ENCODE results near the gene NMNAT2.

NMNAT2 gene

DNA sequence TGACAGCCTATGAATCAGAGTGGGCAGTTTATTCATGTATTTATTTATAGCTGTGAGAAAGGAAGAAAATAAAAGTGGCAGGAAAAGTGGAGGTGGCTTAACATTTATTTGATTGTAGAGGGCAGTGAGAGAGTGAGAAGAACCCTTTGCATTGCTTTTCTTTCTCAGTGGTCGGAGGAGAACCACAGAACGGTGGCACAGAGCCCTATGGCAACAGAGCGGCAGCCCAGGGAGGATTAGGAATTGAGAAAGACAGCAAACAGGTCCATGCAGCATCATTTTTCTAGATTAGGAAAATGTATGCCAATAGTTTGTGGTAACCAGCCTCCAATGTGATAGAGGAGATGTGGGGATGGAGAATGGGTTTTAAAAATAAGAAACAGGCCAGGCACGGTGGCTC is 53.1 kb downstream of the NMNAT2 start:
- no peak for DNase-seq (ENCODE audit: low read depth)

DNA sequence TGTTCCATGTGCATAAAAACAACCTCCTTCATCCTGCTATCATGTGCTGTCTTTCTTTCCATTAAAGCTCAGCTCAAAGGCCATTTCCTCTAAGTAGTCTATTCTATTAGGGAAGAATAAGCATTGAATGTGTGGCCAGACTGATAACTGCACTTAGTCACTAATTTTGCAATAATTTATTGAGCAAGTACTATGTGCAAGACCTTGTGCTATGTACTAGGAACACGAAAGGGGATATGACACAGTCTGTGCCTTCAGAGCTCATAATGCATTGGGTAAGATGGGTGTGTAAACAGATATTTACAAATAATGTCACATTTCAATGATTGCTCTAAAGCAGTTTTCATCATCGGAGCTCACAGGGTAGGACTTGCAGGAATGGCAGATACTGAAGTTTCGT is 54.2 kb downstream of the NMNAT2 start:
- DNase-seq (ENCODE audit: low read depth) = no peak

DNA sequence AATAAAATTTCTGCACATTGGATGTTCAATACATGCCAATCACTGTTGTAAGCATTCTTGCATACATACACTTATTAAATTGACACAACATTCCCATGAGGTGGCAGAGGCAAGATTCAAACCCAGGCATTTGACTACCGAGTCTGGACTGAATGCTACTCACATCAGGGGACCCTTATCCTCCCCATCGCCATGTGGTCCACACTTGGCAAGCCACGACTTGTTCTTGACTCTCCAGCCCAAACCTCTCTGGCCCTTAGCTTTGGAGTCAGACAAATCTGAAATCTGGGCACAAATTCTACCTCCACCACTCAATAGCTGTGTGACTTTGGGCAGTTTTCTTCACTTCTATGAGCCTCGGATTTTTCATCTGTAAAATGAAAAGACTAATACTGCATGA is 57.1 kb downstream of the NMNAT2 start:
- DNase-seq (ENCODE audit: low read depth) = no peak

- DNase-seq (ENCODE audit: low read depth) = no peak
Observed at GRCh38 chr1:183360473-183360872, 57.7 kb downstream of the NMNAT2 start.

GRCh38 chr1:183356534-183357182 is 61.5 kb downstream of the NMNAT2 start:
- no peak for DNase-seq (ENCODE audit: low read depth)

- DNase-seq (ENCODE audit: low read depth) = no peak
Observed at GRCh38 chr1:183355797-183356196, 62.4 kb downstream of the NMNAT2 start.

GRCh38 chr1:183355181-183355580 is 63.0 kb downstream of the NMNAT2 start:
- DNase-seq (ENCODE audit: low read depth) = no peak

GRCh38 chr1:183353597-183353996 is 64.6 kb downstream of the NMNAT2 start:
- no peak for DNase-seq (ENCODE audit: low read depth)

GRCh38 chr1:183349201-183349711 is 68.9 kb downstream of the NMNAT2 start:
- no peak for DNase-seq (ENCODE audit: low read depth)

GRCh38 chr1:183346276-183346732 is 71.9 kb downstream of the NMNAT2 start:
- DNase-seq (ENCODE audit: low read depth) = no peak

DNA sequence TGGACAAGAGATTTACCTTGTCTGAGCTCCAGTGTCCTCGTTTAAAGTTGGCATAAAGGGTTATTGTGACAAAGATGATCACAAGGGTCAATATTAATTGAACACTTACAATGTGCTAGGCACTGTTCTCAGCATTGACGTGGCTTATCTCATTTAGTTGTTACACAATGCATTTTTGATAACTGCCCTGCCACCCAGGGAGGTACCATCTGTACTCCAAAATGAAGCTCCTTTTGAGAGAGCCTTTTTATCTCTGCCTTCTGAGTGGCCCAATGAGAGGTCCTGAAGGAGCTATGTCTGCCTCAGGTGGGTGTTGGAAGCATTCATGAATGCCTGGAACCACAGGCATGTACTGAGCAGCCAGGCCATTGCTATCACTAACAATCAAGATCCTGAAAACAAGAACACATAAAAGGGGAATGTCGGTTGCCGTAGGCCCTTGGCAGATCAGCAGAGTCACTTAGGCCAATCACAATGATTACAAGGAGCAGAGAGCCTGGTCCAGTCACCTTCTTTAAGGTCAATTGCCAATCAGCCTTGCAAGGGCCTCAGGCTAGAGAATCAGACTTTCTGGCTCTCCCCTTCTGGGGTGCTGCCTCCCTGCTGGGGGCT is 78.5 kb downstream of the NMNAT2 start:
- DNase-seq (ENCODE audit: low read depth) = no peak

DNA sequence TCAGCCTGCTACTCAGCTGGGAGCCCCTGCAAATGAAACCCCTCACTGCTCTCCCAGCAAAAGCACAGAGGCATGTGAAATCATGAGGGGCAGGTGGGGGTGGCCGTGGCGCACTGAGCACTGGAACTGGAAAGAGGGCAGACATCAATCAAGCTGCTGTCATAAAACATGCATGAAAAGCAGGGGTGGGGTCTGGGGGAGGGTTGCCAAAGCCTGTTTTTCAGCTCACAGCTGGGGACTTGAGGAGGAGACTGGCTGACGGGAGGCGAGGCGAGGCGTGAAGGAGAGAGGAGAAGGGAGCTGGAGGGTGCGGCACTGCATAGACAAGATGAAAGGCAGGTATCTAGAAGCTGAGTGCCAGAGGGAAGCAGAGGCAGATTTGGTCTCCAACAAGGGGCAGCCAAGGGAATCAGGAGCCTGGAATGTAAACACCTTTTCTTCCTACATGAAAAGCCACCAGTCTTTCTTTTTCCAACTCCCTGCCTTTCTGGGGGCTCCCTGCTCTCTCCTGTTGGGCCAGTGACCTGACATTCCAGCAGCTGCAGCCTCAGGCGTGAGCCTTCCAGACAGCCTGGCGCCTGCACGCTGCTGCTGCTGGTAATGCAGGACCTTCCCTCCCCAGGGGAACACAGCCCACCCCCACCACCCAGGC is 87.0 kb downstream of the NMNAT2 start:
- no peak for DNase-seq (ENCODE audit: low read depth)

DNA sequence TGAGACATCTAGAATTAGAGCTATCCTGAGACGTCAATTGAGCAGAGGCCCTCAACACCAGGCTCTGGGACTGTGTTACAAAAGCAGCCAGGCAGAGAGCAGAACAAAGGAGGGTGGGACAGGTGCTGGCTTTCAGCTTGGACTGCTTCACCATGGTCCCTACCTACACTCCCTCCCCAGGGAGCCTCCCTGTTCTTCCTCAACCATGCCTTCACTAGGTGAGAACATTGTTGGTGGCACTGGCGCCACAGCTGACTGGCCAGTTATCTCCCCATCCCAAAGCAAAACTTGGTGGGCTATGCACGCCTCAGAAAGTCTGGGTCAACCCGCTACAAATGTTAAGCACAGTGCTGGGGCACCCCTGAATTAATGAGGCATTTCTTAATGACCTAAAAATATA is 87.8 kb downstream of the NMNAT2 start:
- DNase-seq (ENCODE audit: low read depth) = no peak

DNA sequence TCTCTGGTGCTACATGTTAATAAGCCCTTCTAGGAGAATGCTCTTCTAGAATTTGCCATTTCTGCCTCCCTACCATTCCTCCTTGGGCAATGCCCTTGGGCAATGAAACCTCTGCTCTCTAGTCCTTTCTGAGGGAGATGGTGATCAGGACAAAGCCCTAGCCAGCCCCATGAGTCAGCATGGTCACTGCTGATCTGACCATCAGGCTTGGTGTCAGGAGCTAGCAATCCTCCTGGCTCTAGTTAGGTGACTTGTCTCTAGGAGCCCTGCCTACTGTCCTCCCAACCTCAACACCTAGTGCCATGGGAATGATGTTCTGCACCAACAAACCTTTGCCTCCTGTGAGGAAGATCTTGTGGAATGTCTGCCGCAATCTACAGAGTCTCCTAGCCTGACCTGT is 89.8 kb downstream of the NMNAT2 start:
- no peak for DNase-seq (ENCODE audit: low read depth)

DNA sequence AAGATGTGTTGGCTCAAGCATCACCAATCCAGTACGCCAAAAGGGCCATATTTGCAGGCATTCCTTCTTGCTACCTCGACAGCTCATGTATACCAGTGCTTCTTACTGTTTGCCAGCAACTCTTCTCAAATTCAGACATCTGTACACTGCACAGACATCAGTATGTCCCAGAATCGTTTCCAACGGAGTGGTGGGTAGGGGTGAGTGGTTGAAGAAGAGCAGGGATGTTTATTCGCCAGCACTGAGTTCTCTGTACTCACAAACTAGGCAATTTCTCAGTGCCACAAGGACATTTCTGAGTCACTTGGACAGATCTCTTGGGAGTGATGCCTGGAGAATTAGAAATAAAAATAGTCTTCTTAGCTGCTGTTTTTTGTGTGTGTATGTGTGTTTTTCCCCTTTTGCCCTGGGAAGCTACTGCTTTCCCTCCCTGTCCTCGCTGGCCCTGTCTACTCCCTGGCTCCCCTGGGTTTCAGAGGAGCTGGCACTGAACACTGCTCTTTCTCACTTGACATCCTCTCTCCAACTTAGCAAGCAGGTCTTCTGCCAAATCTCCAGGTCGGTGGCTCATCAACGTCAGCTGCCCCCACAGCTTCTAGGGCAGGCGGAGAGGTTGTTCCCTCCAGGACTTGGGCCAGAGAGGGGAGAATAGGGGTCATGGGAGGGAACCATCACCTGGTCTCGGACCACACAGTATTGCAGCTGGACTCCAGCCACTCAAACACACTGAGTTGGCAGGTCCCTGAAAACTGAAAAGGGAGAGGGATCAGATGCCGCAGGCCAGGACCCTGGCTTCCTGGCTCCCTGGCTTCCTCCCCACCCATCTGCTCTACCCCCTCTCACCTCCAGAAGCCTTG is 90.5 kb downstream of the NMNAT2 start:
- no peak for DNase-seq (ENCODE audit: low read depth)

DNA sequence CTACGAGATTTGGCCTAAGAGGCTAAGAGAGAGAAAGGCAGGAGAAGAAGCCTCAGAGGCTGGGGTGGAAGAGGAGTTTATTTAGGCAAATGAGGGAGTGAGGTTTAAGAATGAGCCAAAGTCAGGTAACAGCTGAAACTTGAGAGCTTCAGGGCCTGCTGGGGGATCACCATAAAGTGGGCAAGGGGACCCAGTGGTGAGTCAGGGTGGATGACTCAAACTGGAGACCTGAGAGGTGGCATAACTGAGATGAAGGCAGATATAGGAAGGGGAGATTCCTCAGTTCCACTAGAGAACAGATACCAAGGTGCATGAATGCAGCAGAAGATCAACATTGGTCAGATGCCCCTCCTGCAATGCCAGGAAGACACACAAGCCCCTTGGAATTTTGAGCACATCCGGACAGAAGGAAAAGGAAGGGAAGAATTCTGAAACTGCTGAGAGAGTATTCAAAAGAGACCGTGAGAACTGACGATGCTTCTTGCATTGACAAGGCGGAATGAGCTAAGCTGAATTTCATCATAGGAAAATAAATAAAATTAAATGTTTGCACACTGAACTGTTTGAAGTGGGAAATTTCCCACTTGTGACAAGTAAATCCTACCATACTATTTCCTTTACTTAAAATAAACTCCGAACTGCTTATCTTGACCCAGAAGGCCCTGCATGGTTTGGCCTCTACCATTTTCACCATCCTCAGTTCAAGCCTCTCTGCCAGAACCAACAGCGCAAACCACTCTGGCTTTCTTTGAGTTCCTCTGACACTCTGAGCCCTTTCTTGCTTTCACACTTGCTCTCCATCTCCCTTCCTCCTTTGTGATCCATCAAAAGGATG is 94.1 kb downstream of the NMNAT2 start:
- no peak for DNase-seq (ENCODE audit: low read depth)

DNA sequence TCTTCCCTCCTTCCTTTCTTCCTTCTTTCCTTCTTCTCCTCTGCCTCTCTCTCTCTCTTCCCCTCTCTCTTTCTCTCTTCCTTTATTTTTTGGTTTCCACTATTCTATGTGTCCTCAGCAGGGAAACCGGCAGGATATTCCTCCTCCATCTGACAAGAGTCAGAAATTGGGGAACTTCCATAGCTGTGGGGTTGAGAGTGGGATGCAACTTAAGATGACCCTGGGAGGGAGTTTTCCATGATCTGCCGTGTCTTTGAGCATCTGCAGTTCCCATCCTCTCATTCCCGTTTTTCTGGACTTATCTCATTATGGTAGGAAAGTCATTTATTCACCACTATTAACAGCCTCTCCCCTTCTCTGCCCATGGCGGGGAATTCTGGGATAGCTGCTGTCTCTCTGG is 98.6 kb downstream of the NMNAT2 start:
- no peak for DNase-seq (ENCODE audit: low read depth)

DNA sequence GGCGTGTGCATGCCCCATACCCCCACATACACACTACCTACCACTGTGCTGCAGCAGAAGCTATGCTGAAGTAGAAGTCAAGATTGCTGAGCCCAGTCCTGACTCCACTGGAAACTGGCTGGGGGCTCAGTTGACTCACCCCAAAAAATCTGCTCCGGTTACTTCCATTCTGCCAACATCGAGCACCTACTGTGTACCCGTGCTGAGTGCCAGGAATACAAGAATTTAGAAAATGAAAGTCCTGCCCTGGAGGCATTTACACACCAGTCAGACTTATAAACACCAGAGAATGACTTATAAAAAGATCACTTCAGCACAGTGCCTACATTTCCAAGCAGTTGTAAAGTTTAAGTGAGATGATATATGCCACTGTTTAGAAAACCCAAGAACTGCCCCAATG is 99.1 kb downstream of the NMNAT2 start:
- no peak for DNase-seq (ENCODE audit: low read depth)

DNA sequence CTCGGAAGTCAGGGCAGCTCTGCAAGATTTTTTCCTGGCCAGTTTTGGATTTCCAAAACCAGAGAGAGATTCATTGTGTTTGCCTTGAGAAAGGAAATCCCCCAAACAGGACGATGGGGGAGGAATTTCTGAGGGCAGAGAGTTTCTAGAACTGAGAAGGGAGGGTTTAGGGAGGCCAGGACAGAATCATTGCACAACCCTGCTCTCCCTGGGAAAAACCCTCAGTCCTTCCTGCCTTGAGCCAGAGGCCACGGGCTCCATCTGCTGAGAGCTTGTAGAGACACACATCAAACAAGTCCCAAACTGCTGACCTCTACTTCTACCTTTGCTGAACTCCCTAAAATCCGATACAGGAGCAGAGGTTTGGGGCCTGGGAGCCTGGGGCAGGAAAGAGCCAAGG is 99.7 kb downstream of the NMNAT2 start:
- DNase-seq (ENCODE audit: low read depth) = no peak

GRCh38 chr1:183315991-183316758 is 102.0 kb downstream of the NMNAT2 start:
- no peak for DNase-seq (ENCODE audit: low read depth)

- DNase-seq (ENCODE audit: low read depth) = no peak
Observed at GRCh38 chr1:183313063-183313462, 105.1 kb downstream of the NMNAT2 start.

Measured in activated T-cell treated with anti-CD3 and anti-CD28 coated beads for 24 hours (primary cell).